NT2/D1 (cell line): Measurements from ENCODE around the gene GALNT12.

ENCODE experiments used
- SUZ12 ChIP-seq: IDR thresholded peaks from 2 replicates; pipeline ENCODE4 v1.6.1; 2011; ENCODE audit not compliant: insufficient read length, insufficient read depth; ENCODE audit errors: extremely low read depth
- YY1 ChIP-seq: IDR thresholded peaks from 2 replicates; pipeline ENCODE4 v1.6.1; 2011; ENCODE audit not compliant: insufficient read length, insufficient read depth

DNA sequence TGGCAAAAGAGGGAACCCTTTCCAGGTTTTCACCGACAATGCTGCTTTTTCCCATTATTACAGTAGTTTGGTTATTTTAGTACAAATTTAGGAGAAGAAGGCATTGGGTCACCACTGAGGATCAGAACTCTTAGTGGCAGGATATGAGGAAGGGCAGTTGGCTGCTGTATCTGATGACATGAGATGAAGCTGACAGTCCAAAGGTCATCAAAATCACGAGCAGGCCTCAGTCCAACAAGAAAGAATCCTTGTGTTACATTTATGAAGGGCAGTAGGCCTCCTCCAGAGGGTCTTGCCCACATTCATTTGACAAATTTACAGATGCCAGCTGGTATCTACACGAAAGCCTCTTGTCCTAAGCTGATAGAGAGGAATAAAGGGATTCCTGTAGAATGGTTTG is 86.7 kb downstream of the GALNT12 start:
- TF ChIP-seq YY1: no peak
- no peak for TF ChIP-seq SUZ12
